Activated CD8-positive, alpha-beta memory T cell treated with anti-CD3 and anti-CD28 coated beads for 36 hours (primary cell): ENCODE data around the gene MGMT. TPM values are rescaled to one million over a fixed set of nuclear protein-coding genes. Genes with fewer than 3 reads are reported as not detected.

Source experiments
- CTCF ChIA-PET: fragments of 350-600 bp; sonication (Branson Sonifier 250); formaldehyde crosslinking; loops from one replicate; lab custom pipeline; 2021; ENCODE audit warnings: antibody characterized with exemption; lab: Charles Lee
- POLR2A ChIA-PET: fragments of 350-600 bp; sonication (Branson Sonifier 250); formaldehyde crosslinking; loops from one replicate; lab custom pipeline; 2021; ENCODE audit warnings: antibody characterized with exemption; lab: Charles Lee
- total RNA-seq, 2 experiments: library from RNA; stranded (reverse); gene quantifications; one replicate each; pipeline ENCODE4 v1.2.3, GENCODE V29; 2021

MGMT gene
- total RNA-seq, 2 experiments from 2014 or later, result 21.0 to 22.0 TPM

DNA sequence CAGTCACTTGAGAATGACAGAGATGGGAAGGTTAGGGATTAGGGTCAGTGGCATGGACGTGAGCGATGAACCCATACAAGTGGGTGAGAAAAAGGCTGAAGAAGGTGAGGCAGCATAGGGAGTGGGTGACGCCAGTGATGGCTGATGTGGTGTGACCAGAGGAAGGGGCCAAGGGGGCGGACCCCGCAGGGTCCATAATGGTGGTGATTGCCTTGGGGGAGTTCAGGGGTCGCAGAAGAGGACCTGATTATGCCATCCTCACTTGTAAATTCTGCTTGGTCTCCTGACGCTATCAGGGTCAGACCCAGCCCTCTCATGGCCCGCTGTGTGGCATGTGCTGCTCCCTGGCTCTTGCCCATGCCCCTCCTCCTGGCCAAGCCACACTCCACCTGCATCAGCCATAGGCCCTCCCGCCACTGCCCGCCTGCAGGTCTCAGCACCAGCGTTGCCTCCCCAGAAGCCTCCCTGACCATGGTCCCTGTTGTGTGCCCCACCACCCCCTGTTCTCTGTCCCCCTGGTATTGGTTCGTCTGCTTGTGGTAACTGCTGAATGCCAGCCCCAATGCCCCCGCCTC is 261.3 kb downstream of the MGMT start:
- POLR2A ChIA-PET, result no interaction called here
- CTCF ChIA-PET, result interaction anchor here (0.9 kb wide), 1 partner anchor 10 kb away, joined by 3 read pairs; no protein-coding TSS in a partner anchor

DNA sequence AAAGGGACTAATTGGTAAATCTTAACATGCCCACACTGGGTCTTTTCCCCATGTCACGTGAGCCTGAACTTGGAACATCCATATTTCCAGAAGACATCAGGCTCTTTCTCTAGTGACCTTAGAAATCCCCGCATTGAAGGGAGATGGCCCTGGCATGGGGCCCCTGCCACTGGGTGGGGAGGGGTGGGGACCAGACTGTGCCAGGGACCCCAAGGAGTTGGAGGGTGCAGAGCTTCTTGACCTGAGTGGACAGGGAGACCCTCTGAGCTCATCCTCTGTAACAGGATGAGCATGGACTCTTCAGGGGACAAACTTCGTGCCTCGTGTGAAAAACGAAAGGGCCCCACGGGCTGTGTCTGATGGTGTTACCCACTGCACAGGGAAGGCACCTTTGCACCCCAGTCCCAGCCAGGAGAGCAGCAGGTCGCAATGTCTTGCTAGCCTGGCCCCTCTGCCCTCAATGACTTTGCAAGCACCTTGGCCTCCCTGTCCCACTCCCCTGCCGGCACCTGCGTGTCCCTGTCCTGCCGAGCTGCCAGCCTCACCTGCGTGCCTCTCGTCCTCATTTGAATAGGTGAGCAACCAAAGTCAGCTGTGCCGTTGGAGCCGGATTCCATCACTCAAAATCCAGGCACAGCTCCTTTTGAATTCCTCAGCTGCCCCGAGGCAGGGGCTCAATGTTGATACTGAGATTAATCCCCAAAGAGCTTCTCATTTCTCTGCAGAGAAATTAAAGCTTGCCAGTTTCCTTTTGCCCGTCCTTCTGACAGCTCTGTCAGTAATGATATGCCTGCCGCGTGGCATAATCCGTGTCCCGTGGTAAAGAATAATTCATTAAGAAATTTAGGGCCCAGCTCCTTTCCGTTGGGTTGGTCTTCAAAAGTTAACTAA is 262.1 kb downstream of the MGMT start:
- CTCF ChIA-PET, result interaction anchor here (0.9 kb wide), 1 partner anchor 11 kb away, joined by 3 read pairs; no protein-coding TSS in a partner anchor
- POLR2A ChIA-PET, result no interaction called here

DNA sequence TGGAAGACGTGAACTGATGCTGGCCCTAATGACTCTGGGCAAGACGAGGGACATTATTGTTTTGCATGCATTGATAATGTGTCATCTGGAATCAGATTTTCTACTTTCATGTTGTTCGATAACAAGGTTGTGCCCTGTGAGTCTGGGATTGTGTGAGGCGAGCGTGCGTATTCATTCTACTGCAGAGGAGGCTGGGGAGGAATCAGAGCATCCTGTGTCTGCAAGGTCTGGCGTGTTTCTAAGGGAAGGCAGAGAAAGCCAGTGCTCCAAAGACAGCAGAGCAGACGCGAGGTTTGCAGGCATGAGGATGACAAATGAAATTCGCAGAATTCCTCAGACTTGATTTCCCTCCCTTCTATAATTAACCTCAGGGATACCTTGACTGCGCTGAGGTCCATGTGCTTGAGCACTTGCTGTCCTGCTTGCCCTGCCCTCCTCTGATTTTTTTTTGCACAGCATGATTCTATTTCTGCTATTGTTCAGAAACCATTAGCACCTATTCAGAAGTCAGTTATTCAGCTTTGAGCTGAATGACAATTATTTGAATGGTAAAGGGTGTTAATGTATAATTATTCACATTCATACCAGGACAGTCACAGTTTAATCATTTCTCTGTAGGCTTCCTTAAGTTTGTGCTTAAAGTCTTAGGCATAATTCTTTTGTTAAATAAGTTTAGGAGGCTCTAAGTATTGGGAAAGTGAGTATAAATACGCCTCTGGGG is 263.4 kb downstream of the MGMT start:
- CTCF ChIA-PET, result no interaction called here
- POLR2A ChIA-PET, result no interaction called here

DNA sequence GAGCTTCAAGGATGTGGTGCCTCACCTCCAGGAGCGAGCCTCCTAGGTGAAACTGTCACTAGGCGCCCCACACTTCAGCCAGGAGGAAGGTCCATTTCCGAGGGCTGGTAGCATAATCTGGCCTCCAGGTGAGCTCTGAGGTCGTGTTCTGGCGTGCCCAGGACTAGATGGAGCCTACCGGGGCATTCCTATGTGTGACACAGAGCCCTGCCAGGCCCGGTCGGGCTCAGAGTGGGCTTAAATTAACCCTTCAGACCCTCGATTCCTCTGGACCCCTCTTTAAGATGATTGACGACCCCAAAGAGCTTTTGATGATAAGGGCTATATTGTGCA is 263.9 kb downstream of the MGMT start:
- ChIA-PET POLR2A (no interaction called here), CTCF (no interaction called here)

DNA sequence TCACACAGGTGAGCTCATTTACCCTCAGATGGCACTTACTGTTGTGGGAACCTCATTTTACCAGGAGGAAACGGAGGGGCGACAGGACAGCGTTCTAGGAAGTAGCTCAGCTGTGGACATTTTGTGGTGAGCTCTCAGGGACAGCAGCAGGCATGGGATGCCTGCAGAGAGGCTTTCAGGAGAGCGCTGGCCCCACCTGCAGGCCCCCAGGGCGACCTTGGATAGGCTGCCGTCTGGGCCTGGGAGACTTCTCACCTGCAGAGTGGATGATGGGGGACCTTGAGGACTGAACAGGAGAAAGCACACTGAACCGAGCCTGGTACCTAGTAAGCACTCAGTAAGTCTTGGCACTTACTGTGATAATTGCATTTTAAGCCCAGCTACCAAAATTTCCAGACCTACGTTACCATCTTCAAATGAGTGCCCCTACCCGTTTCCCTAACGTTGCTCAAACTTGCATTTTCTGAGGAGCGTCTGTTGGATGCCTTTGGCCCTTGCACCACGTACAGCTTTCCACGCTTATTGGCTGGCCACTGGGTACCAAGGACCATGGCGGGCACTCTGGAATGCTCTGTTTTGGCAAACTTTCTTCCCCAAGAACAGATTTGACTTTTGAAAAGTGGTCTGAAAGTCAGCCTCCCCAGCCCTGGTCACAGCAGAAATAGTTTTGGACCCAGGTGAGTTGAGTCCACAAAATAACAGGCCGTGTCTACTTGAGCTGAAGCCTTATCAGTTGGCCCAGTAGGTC is 273.7 kb downstream of the MGMT start:
- POLR2A ChIA-PET, result no interaction called here
- CTCF ChIA-PET, result no interaction called here

DNA sequence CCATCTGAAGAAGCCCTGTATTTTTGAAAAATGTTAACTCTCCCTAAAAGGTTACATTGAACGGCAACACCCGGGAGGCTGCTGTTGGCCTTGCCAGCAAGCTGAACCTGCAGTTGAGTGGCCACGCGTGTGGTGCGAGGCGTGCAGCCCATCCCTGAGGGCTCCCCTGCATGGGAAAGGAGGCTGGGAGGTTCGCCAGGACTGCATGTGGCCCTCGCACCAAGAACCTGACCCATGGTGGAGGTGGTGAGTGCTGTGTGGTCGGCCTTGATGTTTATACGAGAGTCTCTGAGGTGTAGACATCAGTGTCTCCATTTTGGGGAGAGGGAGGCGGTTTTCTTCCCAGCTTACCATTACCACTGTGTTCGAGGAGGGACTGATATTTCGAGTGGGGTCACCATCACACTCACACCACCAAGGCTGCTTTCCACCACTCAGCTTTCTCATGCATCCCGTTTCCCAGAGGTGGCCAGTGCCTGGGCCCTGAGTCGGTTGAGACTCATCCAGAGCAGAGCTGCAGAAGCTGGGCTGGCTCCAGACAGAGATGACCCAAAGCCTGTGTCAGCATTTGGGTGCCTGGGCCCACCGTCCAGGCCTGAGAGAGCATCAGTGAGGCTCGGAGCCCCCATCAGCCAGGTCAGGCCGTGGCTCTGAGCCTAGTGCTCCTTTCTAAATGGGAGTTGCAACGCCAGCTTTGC is 274.4 kb downstream of the MGMT start:
- ChIA-PET POLR2A (no interaction called here), CTCF (no interaction called here)

DNA sequence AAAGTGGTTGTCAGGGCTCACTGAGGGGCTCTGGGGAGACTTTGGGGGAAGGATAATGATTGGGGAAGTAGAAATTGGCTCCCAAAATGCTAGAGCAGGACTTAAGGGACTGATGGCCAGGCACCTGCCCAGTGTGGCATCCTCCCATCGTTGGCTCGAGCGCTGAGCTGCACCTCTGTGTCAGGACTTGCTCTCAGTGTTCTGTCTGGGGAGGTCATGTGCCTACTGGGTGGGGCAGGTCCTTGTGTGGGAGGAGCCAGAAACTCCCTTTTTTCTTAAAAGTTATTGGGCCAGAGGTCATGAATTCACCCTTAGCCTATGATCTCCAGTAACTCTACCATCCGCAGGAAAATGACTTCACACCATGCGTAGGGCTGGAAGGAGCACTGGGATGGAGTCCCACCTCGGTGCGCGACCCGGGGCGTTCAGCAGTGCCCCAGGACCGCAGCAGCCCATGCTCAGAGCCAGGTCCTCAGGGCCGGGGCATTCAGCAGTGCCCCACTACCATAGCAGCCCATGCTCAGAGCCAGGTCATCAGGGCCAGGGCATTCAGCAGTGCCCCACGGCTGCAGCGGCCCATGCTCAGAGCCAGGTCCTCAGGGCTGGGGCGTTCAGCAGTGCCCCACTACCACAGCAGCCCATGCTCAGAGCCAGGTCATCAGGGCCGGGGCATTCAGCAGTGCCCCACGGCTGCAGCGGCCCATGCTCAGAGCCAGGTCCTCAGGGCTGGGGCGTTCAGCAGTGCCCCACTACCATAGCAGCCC is 275.1 kb downstream of the MGMT start:
- CTCF ChIA-PET, result no interaction called here
- POLR2A ChIA-PET, result no interaction called here

DNA sequence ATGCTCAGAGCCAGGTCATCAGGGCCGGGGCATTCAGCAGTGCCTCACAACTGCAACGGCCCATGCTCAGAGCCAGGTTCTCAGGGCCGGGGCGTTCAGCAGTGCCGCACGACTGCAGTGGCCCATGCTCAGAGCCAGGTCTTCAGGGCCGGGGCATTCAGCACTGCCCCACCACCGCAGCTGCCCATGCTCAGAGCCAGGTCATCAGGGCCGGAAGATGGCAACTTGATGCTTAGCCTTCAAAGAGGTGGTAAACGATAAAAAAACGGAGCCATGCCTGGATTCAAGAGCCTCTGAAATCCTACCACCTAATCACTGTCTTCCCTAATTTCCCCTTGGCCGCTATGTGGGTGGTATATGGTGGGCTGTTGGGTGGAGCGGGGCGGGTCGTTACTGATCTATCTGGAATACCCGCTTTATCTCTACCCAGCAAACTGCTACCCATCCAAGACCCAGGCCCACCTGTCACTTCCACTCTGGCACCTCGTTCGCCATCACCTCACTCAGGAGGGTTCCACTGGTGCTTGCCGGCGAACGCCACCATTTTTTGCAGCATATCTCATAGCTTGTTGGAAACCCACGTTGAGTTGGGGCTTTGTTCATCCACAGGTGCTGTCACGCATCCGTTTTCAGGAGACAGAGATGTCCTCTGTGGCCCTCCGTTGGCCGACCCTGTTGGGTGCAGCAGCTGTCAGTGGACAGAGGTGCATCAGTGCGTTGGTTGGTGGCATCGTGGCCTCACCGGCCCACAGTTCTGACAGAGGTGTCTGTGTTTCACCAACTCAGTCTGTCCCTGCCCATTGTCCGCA is 275.9 kb downstream of the MGMT start:
- ChIA-PET POLR2A (no interaction called here), CTCF (no interaction called here)

DNA sequence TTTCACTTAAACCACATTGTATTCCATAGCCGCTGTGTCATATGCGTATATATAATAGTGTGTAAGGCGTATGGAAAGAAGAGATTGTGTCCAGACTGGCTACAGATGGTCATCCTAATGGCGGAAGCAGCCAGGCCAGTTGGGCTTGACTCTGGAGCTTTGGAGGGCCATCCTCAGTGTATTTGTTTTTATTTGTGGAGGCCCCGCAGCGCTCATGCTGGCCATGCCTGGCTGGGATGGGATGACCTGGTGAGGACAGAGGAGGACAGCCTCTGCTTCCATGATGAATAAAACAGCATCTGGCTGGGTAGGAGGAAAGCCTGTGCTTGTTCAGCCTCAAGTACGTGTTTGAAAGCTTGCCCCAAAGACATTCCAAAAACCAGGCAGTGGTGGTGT is 276.7 kb downstream of the MGMT start:
- ChIA-PET CTCF (no interaction called here), POLR2A (no interaction called here)

DNA sequence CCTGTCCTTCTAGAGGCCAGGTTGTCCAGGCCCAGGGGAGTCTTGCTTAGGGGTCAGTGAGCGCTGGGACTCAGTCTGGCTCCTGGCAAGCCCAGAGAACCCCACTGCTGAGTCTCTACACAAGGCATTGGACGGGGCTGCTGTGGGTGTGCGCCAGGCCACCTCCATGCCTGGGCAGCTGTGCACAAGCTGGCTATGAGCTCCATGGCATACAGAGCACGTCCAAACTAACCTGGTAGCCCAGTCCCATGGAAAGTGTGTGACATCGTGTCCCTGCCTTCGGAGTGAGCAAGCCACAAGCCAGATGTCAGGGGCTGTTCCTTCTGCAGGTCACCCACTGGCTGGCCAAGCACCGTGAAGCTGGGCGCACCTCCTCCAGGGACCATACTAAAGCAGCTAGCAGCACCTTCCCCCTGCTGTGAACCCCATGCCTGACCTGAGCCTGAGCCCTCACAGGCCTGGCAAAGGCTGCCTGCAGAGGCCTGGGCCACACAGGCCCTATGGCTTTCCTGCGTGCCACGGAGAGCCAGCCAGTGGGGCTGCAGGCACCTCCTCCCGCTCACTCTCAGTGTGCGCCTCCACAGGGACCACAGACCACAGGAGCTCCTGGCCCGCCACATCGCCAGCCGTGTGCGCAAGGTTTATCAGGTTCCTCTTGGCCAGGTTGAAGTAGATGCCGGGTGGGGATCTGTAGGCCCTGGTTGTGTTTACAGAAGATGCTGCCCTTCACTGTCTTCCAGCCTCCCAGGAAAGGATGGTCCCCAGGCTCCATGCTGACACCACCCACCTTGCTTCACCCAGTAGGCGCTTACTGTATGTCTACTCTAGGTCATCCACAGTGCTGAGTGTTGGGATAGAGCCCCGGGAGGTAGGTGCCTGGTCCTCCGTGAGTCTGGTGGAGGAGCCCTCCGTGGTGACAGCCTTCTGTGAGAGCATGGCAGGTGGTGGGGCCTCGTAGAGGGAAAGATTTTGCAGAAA is 277.4 kb downstream of the MGMT start:
- ChIA-PET POLR2A (no interaction called here), CTCF (no interaction called here)

DNA sequence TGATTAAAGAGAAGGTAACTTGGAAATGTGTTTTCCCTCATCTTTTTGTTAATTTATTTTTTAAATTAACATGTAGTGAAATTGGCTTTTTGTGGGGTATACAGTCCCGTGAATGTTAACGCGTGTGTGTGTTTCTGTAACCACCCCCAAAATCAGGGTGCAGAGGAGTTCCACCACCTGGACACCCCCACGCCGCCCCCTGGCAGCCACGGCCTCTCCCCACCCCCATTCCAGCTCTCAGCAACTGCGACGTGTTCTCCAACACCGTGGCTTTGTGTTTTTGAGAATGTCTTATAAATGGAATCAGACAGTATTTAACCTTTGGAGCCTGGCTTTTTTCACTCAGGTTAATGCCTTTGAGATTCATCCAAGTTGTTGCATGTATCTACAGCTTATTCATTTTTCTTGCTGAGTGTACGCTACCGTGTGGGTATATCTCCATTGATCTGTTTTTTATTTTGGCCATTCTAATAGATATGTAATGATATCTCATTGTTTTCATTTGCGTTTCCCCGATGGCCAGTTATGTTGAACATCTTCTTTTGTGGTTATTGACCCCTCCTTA is 278.2 kb downstream of the MGMT start:
- ChIA-PET POLR2A (no interaction called here), CTCF (no interaction called here)

DNA sequence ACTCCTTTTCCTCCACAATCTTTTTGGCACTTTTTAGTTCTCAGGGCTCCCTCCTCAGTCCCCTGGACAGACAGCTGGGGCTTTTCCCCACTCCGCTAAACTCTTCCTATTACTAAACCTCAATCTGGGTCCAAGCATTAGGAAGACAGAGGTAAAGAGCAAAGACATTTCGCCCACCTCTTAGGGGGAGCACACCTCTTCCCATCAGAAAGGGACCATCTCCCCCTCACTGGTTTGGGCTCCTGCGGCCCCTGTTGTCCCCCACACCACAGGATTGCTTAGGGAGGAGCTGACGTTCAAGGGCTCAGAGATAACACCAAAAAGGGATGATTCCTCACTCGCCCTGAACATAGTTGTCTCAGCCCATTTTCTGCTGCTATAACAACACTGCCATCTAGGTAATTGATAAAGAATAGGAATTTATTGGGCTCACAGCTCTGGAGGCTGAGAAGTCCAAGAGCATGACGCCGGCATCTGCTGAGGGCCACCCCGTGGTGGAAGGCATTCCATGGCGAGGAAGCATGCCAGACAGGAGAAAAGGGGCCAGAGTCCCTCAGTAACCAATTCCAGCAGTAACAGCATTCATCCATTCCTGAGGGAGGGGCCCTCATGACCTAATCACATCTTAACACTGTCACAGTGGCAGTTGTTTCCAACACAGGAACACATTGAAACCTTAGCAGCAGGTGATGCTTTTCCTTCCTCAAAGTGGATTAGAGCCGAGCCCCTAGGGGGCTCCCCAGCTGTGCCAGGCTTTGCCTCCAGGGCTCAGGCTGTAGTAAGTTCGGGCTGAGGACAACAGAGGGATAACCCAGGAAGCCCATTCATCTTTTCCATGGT is 287.4 kb downstream of the MGMT start:
- ChIA-PET CTCF (no interaction called here), POLR2A (no interaction called here)

DNA sequence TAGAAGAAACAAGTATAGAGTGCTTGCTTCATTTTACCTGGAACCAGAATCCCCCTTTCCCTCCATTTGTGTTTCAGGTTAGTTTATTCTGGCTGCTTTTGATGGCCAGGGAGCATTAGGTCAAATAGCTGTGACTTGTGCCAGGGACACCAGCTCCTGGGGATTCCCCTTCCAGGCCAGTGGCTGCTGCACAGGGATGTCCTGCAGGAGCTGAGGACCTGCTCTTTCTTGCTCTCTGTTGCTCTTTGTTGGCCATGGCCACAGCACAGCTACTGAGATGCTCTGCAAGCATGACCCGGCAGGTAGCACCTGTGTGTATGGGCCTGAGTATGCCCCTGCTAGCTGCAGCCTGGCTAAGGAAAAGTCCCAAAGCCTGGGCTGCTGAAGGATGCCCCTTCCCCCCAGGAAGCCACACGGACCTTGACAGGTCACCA is 288.1 kb downstream of the MGMT start:
- CTCF ChIA-PET, result no interaction called here
- POLR2A ChIA-PET, result no interaction called here

DNA sequence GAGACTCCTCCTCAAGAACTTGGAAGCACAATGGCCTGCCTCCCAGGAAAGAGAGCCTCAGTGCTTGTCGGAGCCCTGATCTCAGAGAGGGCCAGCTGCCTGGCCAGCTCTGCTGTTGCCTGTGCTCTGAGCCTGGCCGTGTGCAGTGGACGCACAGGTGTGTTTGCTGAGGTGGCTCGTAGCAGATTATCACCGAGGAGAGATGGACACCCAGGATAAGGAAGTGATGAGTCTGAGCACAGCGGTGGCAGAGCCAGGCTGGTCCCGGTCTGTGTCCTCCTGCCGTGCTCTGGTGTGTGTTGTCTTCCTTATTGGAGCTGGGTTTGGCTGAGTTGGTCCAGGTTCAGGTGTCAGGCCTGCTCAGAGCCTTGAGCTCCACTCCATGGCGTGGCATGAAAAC is 288.6 kb downstream of the MGMT start:
- CTCF ChIA-PET, result no interaction called here
- POLR2A ChIA-PET, result no interaction called here
